SK-N-SH (cell line): ENCODE measurements around the gene BPIFA3. TPM values are rescaled to one million over a fixed set of nuclear protein-coding genes. Genes with fewer than 3 reads are reported as not detected.

ENCODE experiments used
- CTCF ChIA-PET: fragments of 300-600, 350-600 bp; formaldehyde crosslinking; extraction: SDS; loops from one replicate; lab custom pipeline; 2021; lab: Yijun Ruan, JAX
- POLR2A ChIA-PET: fragments of 350-600 bp; sonication (Branson Sonifier 250); formaldehyde crosslinking; extraction: SDS; loops from one replicate; lab custom pipeline; 2020; ENCODE audit warnings: antibody characterized with exemption, inconsistent platforms; lab: Yijun Ruan, JAX
- DNase-seq: peaks from one replicate; pipeline ENCODE4 v3.0.0; 2012
- H2AFZ ChIP-seq: fragments of 200-600 bp; sonication (generic); 2 replicates; pipeline ENCODE4 v1.8.1; 2016; ENCODE audit warnings: antibody characterized with exemption, mild to moderate bottlenecking, low read depth
- H3F3A ChIP-seq: fragments of 200-600 bp; sonication (generic); replicated peaks from 2 replicates; pipeline ENCODE3; 2016; ENCODE audit warnings: antibody characterized with exemption, mild to moderate bottlenecking; ENCODE audit not compliant: insufficient read depth
- H3K27ac ChIP-seq, 2 experiments: fragments of 200-500 bp in 1 of 2; fragments of 200-600 bp in 1 of 2; sonication (Bioruptor generic) in 1 of 2; sonication (generic), shearing (Covaris generic) in 1 of 2; 2 replicates each; pipeline versions ENCODE4 v1.5.1 to v1.6.1; 2014 to 2016; ENCODE audit warnings: low read depth in 2 of 2, inconsistent platforms in 1 of 2, low read length in 1 of 2, mild to moderate bottlenecking in 1 of 2, mixed read lengths in 1 of 2
- H3K27me3 ChIP-seq: fragments of 200-600 bp; sonication (generic), shearing (Covaris generic); 2 replicates; pipeline ENCODE4 v1.6.1; 2016; ENCODE audit warnings: mixed run types; ENCODE audit not compliant: insufficient read depth
- H3K36me3 ChIP-seq, 2 experiments: fragments of 200-500 bp in 1 of 2; fragments of 200-600 bp in 1 of 2; sonication (Bioruptor generic) in 1 of 2; sonication (generic) in 1 of 2; replicated peaks in 1 of 2; 2 replicates each; pipeline versions ENCODE3 to v1.5.1; 2014 to 2016; ENCODE audit warnings: low read length in 1 of 2, mild to moderate bottlenecking in 1 of 2; ENCODE audit not compliant: insufficient read depth in 2 of 2, control insufficient read depth in 1 of 2
- H3K4me1 ChIP-seq, 2 experiments: fragments of 200-500 bp in 1 of 2; fragments of 200-600 bp in 1 of 2; sonication (Bioruptor generic) in 1 of 2; sonication (generic), shearing (Covaris generic) in 1 of 2; 2 replicates each; pipeline versions ENCODE4 v1.5.1 to v1.6.1; 2014 to 2016; ENCODE audit warnings: low read depth in 1 of 2, low read length in 1 of 2, mixed run types in 1 of 2; ENCODE audit not compliant: insufficient read depth in 2 of 2, control insufficient read depth in 1 of 2
- H3K4me2 ChIP-seq: fragments of 200-600 bp; sonication (generic), shearing (Covaris generic); 2 replicates; pipeline ENCODE4 v1.6.1; 2017; ENCODE audit warnings: mixed run types
- H3K4me3 ChIP-seq, 2 experiments: fragments of 200-500 bp in 1 of 2; fragments of 200-600 bp in 1 of 2; sonication (Bioruptor generic) in 1 of 2; sonication (generic), shearing (Covaris generic) in 1 of 2; 2 replicates each; pipeline versions ENCODE4 v1.5.1 to v1.8.1; 2014 to 2016; ENCODE audit warnings: low read depth in 2 of 2, inconsistent platforms in 1 of 2, low read length in 1 of 2, mild to moderate bottlenecking in 1 of 2, mixed read lengths in 1 of 2, moderate library complexity in 1 of 2
- H3K79me2 ChIP-seq: fragments of 200-600 bp; sonication (generic); 2 replicates; pipeline ENCODE4 v1.8.1; 2017; ENCODE audit warnings: mild to moderate bottlenecking; ENCODE audit not compliant: insufficient read depth
- H3K9ac ChIP-seq: fragments of 200-600 bp; sonication (generic); 2 replicates; pipeline ENCODE4 v1.6.1; 2017; ENCODE audit warnings: mixed run types
- H3K9me2 ChIP-seq: fragments of 200-600 bp; sonication (generic); 2 replicates; pipeline ENCODE4 v1.6.1; 2017; ENCODE audit warnings: mixed run types
- H3K9me3 ChIP-seq: fragments of 200-600 bp; sonication (generic); 2 replicates; pipeline ENCODE4 v1.6.1; 2017; ENCODE audit warnings: mixed run types, mild to moderate bottlenecking, moderate library complexity
- H4K20me1 ChIP-seq: fragments of 200-600 bp; sonication (generic); 2 replicates; pipeline ENCODE4 v1.6.1; 2017; ENCODE audit warnings: mild to moderate bottlenecking, mixed run types; ENCODE audit not compliant: insufficient read depth
- CHD2 ChIP-seq: fragments of 150-350 bp; IDR thresholded peaks from 2 replicates; pipeline ENCODE4 v1.6.1; 2018; ENCODE audit warnings: low read length; ENCODE audit not compliant: partially characterized antibody
- FOXM1 ChIP-seq: IDR thresholded peaks from 2 replicates; pipeline ENCODE4 v1.4.0; 2012; ENCODE audit warnings: low read depth, mild to moderate bottlenecking
- GABPA ChIP-seq: IDR thresholded peaks from 2 replicates; pipeline ENCODE4 v1.4.0; 2012; ENCODE audit warnings: low read depth, mild to moderate bottlenecking
- MXI1 ChIP-seq: IDR thresholded peaks from 2 replicates; pipeline ENCODE4 v1.6.1; 2012; ENCODE audit warnings: mild to moderate bottlenecking, low read depth, low read length, improper control_type of control experiment
- POLR2AphosphoS5 ChIP-seq: IDR thresholded peaks from 2 replicates; pipeline ENCODE4 v1.6.1; 2012; ENCODE audit warnings: low read depth, low read length
- RXRA ChIP-seq: IDR thresholded peaks from 2 replicates; pipeline ENCODE4 v1.4.0; 2012; ENCODE audit warnings: low read depth, mild to moderate bottlenecking, borderline replicate concordance
- TAF1 ChIP-seq: IDR thresholded peaks from 2 replicates; pipeline ENCODE4 v1.6.1; 2012; ENCODE audit warnings: low read depth, mild to moderate bottlenecking, low read length, moderate library complexity, borderline replicate concordance
- YY1 ChIP-seq: IDR thresholded peaks from 2 replicates; pipeline ENCODE4 v1.4.0; 2012; ENCODE audit warnings: low read depth, mild to moderate bottlenecking
- WGBS: methylation state at CpG from one replicate; pipeline ENCODE4 v1.1.6; 2017; ENCODE audit warnings: low lambda C conversion rate; 5-methylcytosine and 5-hydroxymethylcytosine counted together
- polyA plus RNA-seq, 3 experiments: library from polyadenylated mRNA; depleted of rRNA; stranded (reverse); fragments of >200 nt; gene quantifications; 2 replicates each; pipeline ENCODE4 v1.2.3, GENCODE V29; 2012
- TF ChIP-seq, protein P1 (sequence below): IDR thresholded peaks from 2 replicates; pipeline ENCODE4 v1.4.0; 2012; ENCODE audit warnings: low read depth, borderline replicate concordance
- TF ChIP-seq, protein P2 (sequence below): fragments of 200-600 bp; sonication (generic); IDR thresholded peaks from 2 replicates; pipeline ENCODE4 v1.6.1; 2017; ENCODE audit warnings: antibody characterized with exemption, mild to moderate bottlenecking, moderate library complexity
- TF ChIP-seq, protein P3 (sequence below): IDR thresholded peaks from 2 replicates; pipeline ENCODE4 v1.4.0; 2012; ENCODE audit warnings: low read depth, borderline replicate concordance
- TF ChIP-seq, protein P4 (sequence below): IDR thresholded peaks from 2 replicates; pipeline ENCODE4; 2012

Gene BPIFA3
- polyA plus RNA-seq, 1 of the 3 experiments (the other 2 are of a cell fraction), result not detected

DNA sequence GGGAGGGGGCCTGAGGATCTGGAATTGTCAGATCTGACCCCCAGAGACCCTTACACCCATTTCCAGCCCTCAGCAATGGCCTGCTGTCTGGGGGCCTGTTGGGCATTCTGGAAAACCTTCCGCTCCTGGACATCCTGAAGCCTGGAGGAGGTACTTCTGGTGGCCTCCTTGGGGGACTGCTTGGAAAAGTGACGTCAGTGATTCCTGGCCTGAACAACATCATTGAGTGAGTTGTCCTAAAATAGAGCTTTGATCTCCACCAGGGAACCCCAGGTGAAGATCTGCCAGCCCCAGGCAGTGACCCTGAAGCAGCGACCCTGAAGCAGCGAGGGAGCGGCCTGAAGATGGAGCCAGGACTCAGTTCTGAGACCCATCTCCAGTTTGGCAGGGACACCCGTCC is 20.8 kb downstream of the BPIFA3 start:
- Histone ChIP-seq H3K4me2 (no peak overlapping the region), H3K79me2 (no peaks in the 10 kb centered on the region), H3K9ac (no peak overlapping the region), H3K36me3 (no peaks in the 10 kb centered on the region), H3K27ac (no peak overlapping the region), H2AFZ (no peak overlapping the region), H4K20me1 (no peaks in the 10 kb centered on the region), H3K4me3 (no peak overlapping the region), H3K9me3 (no peaks in the 10 kb centered on the region), H3F3A (no peaks in the 10 kb centered on the region), H3K9me2 (no peaks in the 10 kb centered on the region), H3K4me1 (no peaks in the 10 kb centered on the region), H3K27me3 (peaks cover 22% of the 10 kb centered on the region; the same call in 1 of the 2 replicates)
- DNase-seq, result no peak
- TF ChIP-seq POLR2AphosphoS5 (no peak), RXRA (no peak), YY1 (no peak), GABPA (no peak), FOXM1 (no peak), TAF1 (no peak), CHD2 (no peak)
- TF ChIP-seq, protein P1, sequence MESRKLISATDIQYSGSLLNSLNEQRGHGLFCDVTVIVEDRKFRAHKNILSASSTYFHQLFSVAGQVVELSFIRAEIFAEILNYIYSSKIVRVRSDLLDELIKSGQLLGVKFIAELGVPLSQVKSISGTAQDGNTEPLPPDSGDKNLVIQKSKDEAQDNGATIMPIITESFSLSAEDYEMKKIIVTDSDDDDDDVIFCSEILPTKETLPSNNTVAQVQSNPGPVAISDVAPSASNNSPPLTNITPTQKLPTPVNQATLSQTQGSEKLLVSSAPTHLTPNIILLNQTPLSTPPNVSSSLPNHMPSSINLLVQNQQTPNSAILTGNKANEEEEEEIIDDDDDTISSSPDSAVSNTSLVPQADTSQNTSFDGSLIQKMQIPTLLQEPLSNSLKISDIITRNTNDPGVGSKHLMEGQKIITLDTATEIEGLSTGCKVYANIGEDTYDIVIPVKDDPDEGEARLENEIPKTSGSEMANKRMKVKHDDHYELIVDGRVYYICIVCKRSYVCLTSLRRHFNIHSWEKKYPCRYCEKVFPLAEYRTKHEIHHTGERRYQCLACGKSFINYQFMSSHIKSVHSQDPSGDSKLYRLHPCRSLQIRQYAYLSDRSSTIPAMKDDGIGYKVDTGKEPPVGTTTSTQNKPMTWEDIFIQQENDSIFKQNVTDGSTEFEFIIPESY, result no peak
- TF ChIP-seq, protein P2, sequence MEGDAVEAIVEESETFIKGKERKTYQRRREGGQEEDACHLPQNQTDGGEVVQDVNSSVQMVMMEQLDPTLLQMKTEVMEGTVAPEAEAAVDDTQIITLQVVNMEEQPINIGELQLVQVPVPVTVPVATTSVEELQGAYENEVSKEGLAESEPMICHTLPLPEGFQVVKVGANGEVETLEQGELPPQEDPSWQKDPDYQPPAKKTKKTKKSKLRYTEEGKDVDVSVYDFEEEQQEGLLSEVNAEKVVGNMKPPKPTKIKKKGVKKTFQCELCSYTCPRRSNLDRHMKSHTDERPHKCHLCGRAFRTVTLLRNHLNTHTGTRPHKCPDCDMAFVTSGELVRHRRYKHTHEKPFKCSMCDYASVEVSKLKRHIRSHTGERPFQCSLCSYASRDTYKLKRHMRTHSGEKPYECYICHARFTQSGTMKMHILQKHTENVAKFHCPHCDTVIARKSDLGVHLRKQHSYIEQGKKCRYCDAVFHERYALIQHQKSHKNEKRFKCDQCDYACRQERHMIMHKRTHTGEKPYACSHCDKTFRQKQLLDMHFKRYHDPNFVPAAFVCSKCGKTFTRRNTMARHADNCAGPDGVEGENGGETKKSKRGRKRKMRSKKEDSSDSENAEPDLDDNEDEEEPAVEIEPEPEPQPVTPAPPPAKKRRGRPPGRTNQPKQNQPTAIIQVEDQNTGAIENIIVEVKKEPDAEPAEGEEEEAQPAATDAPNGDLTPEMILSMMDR, result no peak
- ChIA-PET POLR2A (no interaction called here), CTCF (no interaction called here)
- WGBS, result 22% methylated on average over 5 of the region's 6 CpGs

DNA sequence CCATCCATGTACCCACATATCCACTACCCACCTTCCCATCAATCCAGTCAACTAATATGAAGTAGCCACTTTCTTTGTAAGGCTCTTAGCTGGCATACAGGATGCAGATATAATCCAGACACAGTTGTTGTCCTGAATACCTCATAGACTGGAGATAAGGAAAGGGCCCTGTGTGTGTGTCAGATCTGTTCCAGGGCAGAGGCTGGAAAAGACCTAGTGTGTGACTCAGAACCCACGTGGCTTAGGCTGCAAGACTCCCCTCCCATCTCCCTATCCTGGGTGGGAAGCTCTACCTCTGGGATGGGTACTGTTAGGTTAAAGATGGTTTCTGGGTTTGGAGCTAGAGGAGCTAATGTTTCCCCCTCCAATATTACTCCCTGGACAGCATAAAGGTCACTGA is 22.3 kb downstream of the BPIFA3 start:
- Histone ChIP-seq H3K27me3 (peaks cover 22% of the 10 kb centered on the region; the same call in 1 of the 2 replicates), H3K4me1 (no peaks in the 10 kb centered on the region), H3K4me2 (no peak overlapping the region), H3K9me2 (no peaks in the 10 kb centered on the region), H3K79me2 (no peaks in the 10 kb centered on the region), H3K27ac (no peak overlapping the region), H3F3A (no peaks in the 10 kb centered on the region), H3K36me3 (no peaks in the 10 kb centered on the region), H3K4me3 (no peak overlapping the region), H3K9me3 (no peaks in the 10 kb centered on the region), H2AFZ (no peak overlapping the region), H4K20me1 (no peaks in the 10 kb centered on the region), H3K9ac (no peak overlapping the region)
- 0% methylated on average over 1 of the region's 1 CpG for WGBS
- ChIA-PET CTCF (interaction anchor here (2.2 kb wide), 1 partner anchor 23 kb away, joined by 8 read pairs; no protein-coding TSS in a partner anchor), POLR2A (no interaction called here)
- DNase-seq, result no peak
- TF ChIP-seq, protein P3, sequence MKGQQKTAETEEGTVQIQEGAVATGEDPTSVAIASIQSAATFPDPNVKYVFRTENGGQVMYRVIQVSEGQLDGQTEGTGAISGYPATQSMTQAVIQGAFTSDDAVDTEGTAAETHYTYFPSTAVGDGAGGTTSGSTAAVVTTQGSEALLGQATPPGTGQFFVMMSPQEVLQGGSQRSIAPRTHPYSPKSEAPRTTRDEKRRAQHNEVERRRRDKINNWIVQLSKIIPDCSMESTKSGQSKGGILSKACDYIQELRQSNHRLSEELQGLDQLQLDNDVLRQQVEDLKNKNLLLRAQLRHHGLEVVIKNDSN, result no peak
- no peak for TF ChIP-seq MXI1
- no peak for TF ChIP-seq GABPA
- TF ChIP-seq, protein P4, sequence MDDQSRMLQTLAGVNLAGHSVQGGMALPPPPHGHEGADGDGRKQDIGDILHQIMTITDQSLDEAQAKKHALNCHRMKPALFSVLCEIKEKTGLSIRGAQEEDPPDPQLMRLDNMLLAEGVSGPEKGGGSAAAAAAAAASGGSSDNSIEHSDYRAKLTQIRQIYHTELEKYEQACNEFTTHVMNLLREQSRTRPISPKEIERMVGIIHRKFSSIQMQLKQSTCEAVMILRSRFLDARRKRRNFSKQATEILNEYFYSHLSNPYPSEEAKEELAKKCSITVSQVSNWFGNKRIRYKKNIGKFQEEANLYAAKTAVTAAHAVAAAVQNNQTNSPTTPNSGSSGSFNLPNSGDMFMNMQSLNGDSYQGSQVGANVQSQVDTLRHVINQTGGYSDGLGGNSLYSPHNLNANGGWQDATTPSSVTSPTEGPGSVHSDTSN, result no peak
